K562 (cell line): Measurements from ENCODE around the gene CELSR1. TPM values are rescaled to one million over a fixed set of nuclear protein-coding genes. Genes with fewer than 3 reads are reported as not detected.
A peak's percentile ranks its signal among the peaks of the same experiment; 100 is the strongest.

ENCODE experiments used
- ATAC-seq: fragments of 200-7000 bp; cut with Tn5 transposase; 3 replicates; pipeline ENCODE4 v1.9.1; 2020; ENCODE audit warnings: moderate library complexity
- BruUV-seq: library from RNA; stranded (reverse); fragments of 400-500 nt; replicated peaks from 2 replicates; lab custom pipeline; 2021; lab: Mats Ljungman, UMichigan
- CTCF ChIA-PET: fragments of 300-600 bp; formaldehyde crosslinking; extraction: SDS; loops from one replicate; lab custom pipeline; 2021; ENCODE audit warnings: low intra/inter-chr PET ratio; lab: Yijun Ruan, JAX
- POLR2A ChIA-PET: fragments of 300-600, 350-650 bp; sonication (Branson Sonifier 250); formaldehyde crosslinking; extraction: SDS; loops from one replicate; lab custom pipeline; 2021; ENCODE audit warnings: antibody characterized with exemption, inconsistent platforms; lab: Yijun Ruan, JAX
- DNase-seq, 4 experiments: peaks; one replicate each; pipeline versions ENCODE4 v3.0.0 to v3.0.0-alpha.2; 2011 to 2018; ENCODE audit warnings: low spot score in 3 of 4, mixed read lengths in 3 of 4; ENCODE audit errors: extremely low read depth in 1 of 4
- FAIRE-seq: peaks from 2 replicates; lab custom pipeline; 2011; peaks lifted over from hg19 to GRCh38; lab: Jason Lieb, UNC
- H2AFZ ChIP-seq: 2 replicates; pipeline ENCODE4 v1.6.0; 2011; ENCODE audit warnings: low read depth, low read length, control low read depth, inconsistent platforms
- H3K27ac ChIP-seq: fragments of 200-600 bp; 3 replicates; pipeline ENCODE4 v1.8.0; 2011; ENCODE audit warnings: low read depth, mild to moderate bottlenecking, control low read depth, inconsistent platforms, low read length, moderate library complexity, mixed read lengths; ENCODE audit errors: extremely low read depth
- H3K27me3 ChIP-seq, 2 experiments: fragments of 300-600 bp in 1 of 2; 2 replicates in 1 of 2; 3 replicates in 1 of 2; pipeline versions ENCODE4 v1.6.0 to v1.8.0; 2011; ENCODE audit warnings: inconsistent platforms in 2 of 2, low read length in 2 of 2, mild to moderate bottlenecking in 1 of 2, mixed read lengths in 1 of 2, moderate library complexity in 1 of 2; ENCODE audit not compliant: control insufficient read depth in 2 of 2, insufficient read depth in 2 of 2
- H3K36me3 ChIP-seq: fragments of 300-600 bp; 3 replicates; pipeline ENCODE4 v1.8.0; 2011; ENCODE audit warnings: mild to moderate bottlenecking, low read length, inconsistent platforms; ENCODE audit not compliant: control insufficient read depth, insufficient read depth
- H3K4me1 ChIP-seq, 2 experiments: fragments of 200-600 bp in 1 of 2; replicated peaks in 1 of 2; 2 replicates in 1 of 2; 3 replicates in 1 of 2; pipeline versions ENCODE4 v1.5.1 to v1.8.0; 2011; ENCODE audit warnings: inconsistent platforms in 2 of 2, low read length in 2 of 2, mild to moderate bottlenecking in 1 of 2, mixed read lengths in 1 of 2, moderate library complexity in 1 of 2; ENCODE audit not compliant: control insufficient read depth in 2 of 2, insufficient read depth in 2 of 2
- H3K4me2 ChIP-seq: 2 replicates; pipeline ENCODE4 v1.6.1; 2011; ENCODE audit warnings: low read length, control low read depth, inconsistent platforms, mixed read lengths; ENCODE audit not compliant: insufficient read depth
- H3K4me3 ChIP-seq: fragments of 200-600 bp; sonication (generic), shearing (Covaris generic); 2 replicates; pipeline ENCODE4 v1.5.1; 2016; ENCODE audit warnings: control low read depth, inconsistent platforms
- H3K79me2 ChIP-seq: fragments of 200-600 bp; 3 replicates; pipeline ENCODE4 v1.8.0; 2011; ENCODE audit warnings: low read length, inconsistent platforms; ENCODE audit not compliant: control insufficient read depth, insufficient read depth
- H3K9ac ChIP-seq, 2 experiments: 2 replicates each; pipeline versions ENCODE4 v1.6.0 to v1.6.1; 2011; ENCODE audit warnings: low read depth in 2 of 2, low read length in 2 of 2, control low read depth in 1 of 2, inconsistent platforms in 1 of 2, mild to moderate bottlenecking in 1 of 2, mixed read lengths in 1 of 2; ENCODE audit not compliant: insufficient read depth in 1 of 2
- H3K9me1 ChIP-seq: one replicate; pipeline ENCODE4 v1.6.0; 2011; ENCODE audit warnings: inconsistent platforms, mild to moderate bottlenecking, low read length, moderate library complexity; ENCODE audit not compliant: control insufficient read depth, insufficient read depth
- H3K9me3 ChIP-seq: replicated peaks from 2 replicates; pipeline ENCODE4 v1.5.1; 2011; ENCODE audit warnings: low read depth, low read length, inconsistent platforms; ENCODE audit not compliant: control insufficient read depth, insufficient read depth
- H4K20me1 ChIP-seq: replicated peaks from 2 replicates; pipeline ENCODE4 v1.6.1; 2011; ENCODE audit warnings: low read length, inconsistent platforms, mixed read lengths; ENCODE audit not compliant: control insufficient read depth, insufficient read depth
- BCOR ChIP-seq: fragments of 450-650 bp; IDR thresholded peaks from 2 replicates; pipeline ENCODE4 v1.6.1; 2016
- CGGBP1 ChIP-seq: fragments of 250-450 bp; sonication (Bioruptor Pico); IDR thresholded peaks from 2 replicates; pipeline ENCODE4 v1.9.0; 2021; ENCODE audit warnings: mild to moderate bottlenecking
- FOXJ3 ChIP-seq: sonication (generic); formaldehyde crosslinking; IDR thresholded peaks from 2 replicates; pipeline ENCODE4 v1.4.0; 2020; ENCODE audit warnings: mild to moderate bottlenecking, missing genetic modification reagents
- HES1 ChIP-seq: fragments of 450-650 bp; IDR thresholded peaks from 2 replicates; pipeline ENCODE4 v1.6.1; 2016; ENCODE audit warnings: low read depth, mild to moderate bottlenecking, moderate library complexity
- HMGN3 ChIP-seq: IDR thresholded peaks from 2 replicates; pipeline ENCODE4 v1.6.1; 2011; ENCODE audit warnings: borderline replicate concordance, low read depth, mild to moderate bottlenecking, mixed read lengths, low read length; ENCODE audit not compliant: insufficient read length; ENCODE audit errors: extremely low read depth
- MED1 ChIP-seq: sonication (generic); formaldehyde crosslinking; IDR thresholded peaks from 2 replicates; pipeline ENCODE4 v1.8.1; 2023; ENCODE audit warnings: missing genetic modification reagents, borderline replicate concordance
- ZBTB5 ChIP-seq: fragments of 450-650 bp; IDR thresholded peaks from 2 replicates; pipeline ENCODE4 v1.6.1; 2017; ENCODE audit warnings: antibody characterized with exemption
- ZBTB8A ChIP-seq: fragments of 450-650 bp; IDR thresholded peaks from 2 replicates; pipeline ENCODE4 v1.6.1; 2018; ENCODE audit warnings: mild to moderate bottlenecking, moderate library complexity; ENCODE audit not compliant: partially characterized antibody
- ZNF121 ChIP-seq: sonication (generic); formaldehyde crosslinking; conservative IDR thresholded peaks from 2 replicates; pipeline ENCODE4 v1.8.0; 2022; ENCODE audit warnings: missing genetic modification reagents
- WGBS: fragments of 100-300 bp; shearing (Covaris generic); methylation state at CpG from one replicate; pipeline ENCODE4 v1.1.6; 2016; ENCODE audit warnings: low coverage, mixed read lengths; ENCODE audit not compliant: insufficient coverage; ENCODE audit errors: missing lambda C conversion rate; 5-methylcytosine and 5-hydroxymethylcytosine counted together
- in situ Hi-C: fragments of 300-500 bp; cut with MboI; formaldehyde crosslinking; loops from 4 replicates; pipeline ENCODE4 v1.15.0; 2018; ENCODE audit warnings: inconsistent platforms, mixed read lengths
- intact Hi-C: fragments of 100-400 bp; cut with micrococcal nuclease; formaldehyde crosslinking; loops from 2 replicates; pipeline ENCODE4 v1.14.2; 2022
- polyA plus RNA-seq, 8 experiments: library from polyadenylated mRNA; depleted of rRNA in 4 of 8; stranded (reverse) in 5 of 8; unstranded in 3 of 8; fragments of >200 nt; fragmentation: Nextera tagmentation in 2 of 8; fragmentation: Illumina TruSeq in 1 of 8; extraction: Ambion mirVana in 2 of 8; extraction: Trizol in 1 of 8; gene quantifications; 2 replicates each; pipeline versions ENCODE4 v1.2.1 to v1.2.3, GENCODE V29; 2011 to 2014; ENCODE audit warnings: inconsistent platforms in 1 of 8, missing spikeins in 1 of 8
- total RNA-seq, 7 experiments: library from RNA; depleted of rRNA in 6 of 7; stranded (reverse); fragments of >200 nt in 6 of 7; fragmentation: Illumina TruSeq in 2 of 7; extraction: Trizol in 2 of 7; gene quantifications; 2 replicates each; pipeline versions ENCODE4 v1.2.1 to v1.2.3, GENCODE V29; 2011 to 2021; ENCODE audit warnings: low replicate concordance in 1 of 7

The CELSR1 gene
- total and polyA plus RNA-seq, 9 of the 15 experiments (the other 6 are each of a cell fraction or from before 2014, with no cell fraction given), result under 0.01 to 0.09 TPM; not detected in 7

GRCh38 chr22:46392137-46392844, 145.1 kb downstream of the CELSR1 start:
- ChIA-PET CTCF (no interaction called here), POLR2A (no interaction called here)
- Histone ChIP-seq H3K27ac (no peak overlapping the region), H3K4me2 (no peak overlapping the region), H3K36me3 (no peaks in the 10 kb centered on the region), H3K9me3 (no peaks in the 10 kb centered on the region), H3K79me2 (no peaks in the 10 kb centered on the region), H3K4me1 (peaks cover 0 to 22% of the 10 kb centered on the region in 2 experiments; a peak in 2 of 5 replicates), H3K9ac (no peak overlapping the region), H3K27me3 (peaks cover 6 to 73% of the 10 kb centered on the region in 2 experiments; a peak in 4 of 5 replicates), H3K9me1 (no peaks in the 10 kb centered on the region), H3K4me3 (no peak overlapping the region), H4K20me1 (no peaks in the 10 kb centered on the region), H2AFZ (no peak overlapping the region)
- DNase-seq (no peak), FAIRE-seq (no peak), ATAC-seq (no peak)
- BruUV-seq, result no TSS peak
- in situ Hi-C loops, result no loop called here
- 5% methylated on average over 13 of the region's 16 CpGs for WGBS
- intact Hi-C loops, result no loop called here
- TF ChIP-seq ZNF121 (CRISPR knock-in tag), result peak; percentile 95
- TF ChIP-seq CGGBP1 (CRISPR knock-in tag), result no peak
- TF ChIP-seq FOXJ3 (CRISPR knock-in tag), result no peak
- no peak for TF ChIP-seq ZBTB8A
- TF ChIP-seq HMGN3, result no peak
- TF ChIP-seq HES1, result no peak
- peak; percentile 36; the same call in 1 of the 2 replicates for TF ChIP-seq BCOR
- no peak for TF ChIP-seq ZBTB5
- TF ChIP-seq MED1 (CRISPR knock-in tag), result no peak
